DND-41 (cell line): ENCODE results near the gene PRAMEF11.

ENCODE experiments used
- ATAC-seq: fragments of 200-7000 bp; cut with Tn5 transposase; 3 replicates; pipeline ENCODE4 v1.9.1; 2021; ENCODE audit warnings: low read depth; ENCODE audit not compliant: insufficient read depth
- DNase-seq: peaks from one replicate; pipeline ENCODE4 v3.0.0-alpha.2; 2020
- H2AFZ ChIP-seq: 2 replicates; pipeline ENCODE4 v1.6.0; 2012; ENCODE audit warnings: low read depth, low read length
- H3K27ac ChIP-seq: 2 replicates; pipeline ENCODE4 v1.5.1; 2012; ENCODE audit warnings: low read length, inconsistent platforms
- H3K27me3 ChIP-seq: fragments of 200-600 bp; sonication (generic); 2 replicates; pipeline ENCODE4 v1.6.0; 2012; ENCODE audit warnings: low read length, mild to moderate bottlenecking, inconsistent platforms; ENCODE audit not compliant: insufficient read depth, poor library complexity
- H3K36me3 ChIP-seq: 2 replicates; pipeline ENCODE4 v1.5.1; 2012; ENCODE audit warnings: low read length, inconsistent platforms; ENCODE audit not compliant: insufficient read depth
- H3K4me1 ChIP-seq: 2 replicates; pipeline ENCODE4 v1.5.1; 2012; ENCODE audit warnings: mild to moderate bottlenecking, low read length; ENCODE audit not compliant: insufficient read depth
- H3K4me2 ChIP-seq: 2 replicates; pipeline ENCODE4 v1.6.0; 2012; ENCODE audit warnings: mild to moderate bottlenecking, moderate library complexity, low read length, inconsistent platforms; ENCODE audit not compliant: insufficient read depth
- H3K4me3 ChIP-seq, 2 experiments: fragments of 200-600 bp in 1 of 2; shearing (Covaris generic) in 1 of 2; 2 replicates each; pipeline ENCODE4 v1.5.1; 2012 to 2016; ENCODE audit warnings: inconsistent platforms in 2 of 2, low read length in 2 of 2, mild to moderate bottlenecking in 2 of 2, low read depth in 1 of 2, moderate library complexity in 1 of 2
- H3K79me2 ChIP-seq: 2 replicates; pipeline ENCODE4 v1.6.0; 2012; ENCODE audit warnings: low read length, inconsistent platforms; ENCODE audit not compliant: insufficient read depth
- H3K9ac ChIP-seq: 2 replicates; pipeline ENCODE4 v1.6.0; 2012; ENCODE audit warnings: low read depth, mild to moderate bottlenecking, inconsistent platforms, low read length, moderate library complexity
- H3K9me3 ChIP-seq: 2 replicates; pipeline ENCODE4 v1.5.1; 2012; ENCODE audit warnings: low read length, moderate library complexity, mild to moderate bottlenecking, inconsistent platforms; ENCODE audit not compliant: insufficient read depth, severe bottlenecking
- H4K20me1 ChIP-seq: 2 replicates; pipeline ENCODE4 v1.6.0; 2012; ENCODE audit warnings: low read length; ENCODE audit not compliant: insufficient read depth
- CTCF ChIP-seq: IDR thresholded peaks from 2 replicates; pipeline ENCODE4 v1.5.1; 2012; ENCODE audit warnings: borderline replicate concordance, low read length, moderate library complexity, mild to moderate bottlenecking; ENCODE audit not compliant: poor library complexity, severe bottlenecking; ENCODE audit errors: extremely low read depth
- EZH2 ChIP-seq: IDR thresholded peaks from 3 replicates; pipeline ENCODE4 v1.6.1; 2012; ENCODE audit warnings: borderline replicate concordance, low read depth, mild to moderate bottlenecking, moderate library complexity, low read length, inconsistent platforms; ENCODE audit not compliant: severe bottlenecking

Gene PRAMEF11

GRCh38 chr1:12774801-12775345 lies 56.3 kb downstream of the PRAMEF11 start:
- Histone ChIP-seq H3K4me1 (no peaks in the 10 kb centered on the region), H2AFZ (no peak overlapping the region), H3K36me3 (no peaks in the 10 kb centered on the region), H3K4me3 (no peak overlapping the region), H3K27ac (no peak overlapping the region), H3K4me2 (no peak overlapping the region), H3K9ac (no peak overlapping the region), H3K79me2 (no peaks in the 10 kb centered on the region), H3K9me3 (no peaks in the 10 kb centered on the region), H3K27me3 (peaks cover 10% of the 10 kb centered on the region), H4K20me1 (no peaks in the 10 kb centered on the region)
- ATAC-seq (no peak), DNase-seq (no peak)
- TF ChIP-seq EZH2 (no peak), CTCF (no peak)
